Right lung (tissue), 5 donors: ENCODE measurements around the gene TYMP. TPM values are rescaled to one million over a fixed set of nuclear protein-coding genes. Genes with fewer than 3 reads are reported as not detected.
"Not testable (repeated sequence)": the region's sequence is repeated elsewhere in the genome, so short reads cannot be mapped to it uniquely, and the experiment has no call there.

Experiments used
- DNase-seq, 2 donors: peaks; one replicate each; pipeline ENCODE4 v3.0.0-alpha.2; 2013
- polyA plus RNA-seq, 5 donors: library from polyadenylated mRNA; unstranded; fragments of 120-200 nt; gene quantifications; one replicate each; pipeline versions ENCODE4 v1.2.1 to v1.2.3, GENCODE V29; 2013; ENCODE audit warnings: inconsistent platforms in 1 of 5, low replicate concordance in 1 of 5; ENCODE audit not compliant: insufficient read length in 5 of 5, insufficient read depth in 1 of 5

The TYMP gene
- polyA plus RNA-seq, 5 donors = 1.9 to 6.9 (median 3.2) TPM

GRCh38 chr22:50544078-50544745 is 14.4 kb upstream of the TYMP start:
- DNase-seq = peak in 1 of 2 donors; percentile 51

- no peak for DNase-seq
Measured at GRCh38 chr22:50542416-50542927, 12.7 kb upstream of the TYMP start.

- not testable (repeated sequence) for DNase-seq
Measured at GRCh38 chr22:50541667-50542026, 11.8 kb upstream of the TYMP start.

- DNase-seq = no peak
Measured at GRCh38 chr22:50540381-50540780, 10.6 kb upstream of the TYMP start.

- no peak for DNase-seq
Measured at GRCh38 chr22:50537765-50538164, 8.0 kb upstream of the TYMP start.

- no peak for DNase-seq
Measured at GRCh38 chr22:50536226-50536625, 6.4 kb upstream of the TYMP start.

- DNase-seq = no peak
Measured at GRCh38 chr22:50535113-50535512, 5.3 kb upstream of the TYMP start.

- not testable (repeated sequence) for DNase-seq
Measured at GRCh38 chr22:50533856-50534711, 4.3 kb upstream of the TYMP start.

- DNase-seq = no peak
Measured at GRCh38 chr22:50532824-50533796, 3.3 kb upstream of the TYMP start.

GRCh38 chr22:50531962-50532674 is 2.3 kb upstream of the TYMP start:
- DNase-seq = peak; percentile 64 to 74

GRCh38 chr22:50531546-50531961 is 1.7 kb upstream of the TYMP start:
- no peak for DNase-seq

GRCh38 chr22:50530877-50531545 is 1.2 kb upstream of the TYMP start:
- DNase-seq = peak; percentile 61 to 68

GRCh38 chr22:50530580-50530876 is 716 bp upstream of the TYMP start:
- DNase-seq = peak in 1 of 2 donors; percentile 45

GRCh38 chr22:50529416-50529896 is 356 bp downstream of the TYMP start:
- DNase-seq = no peak

GRCh38 chr22:50528682-50529415 is 963 bp downstream of the TYMP start:
- no peak for DNase-seq

GRCh38 chr22:50527921-50528681 is 1.7 kb downstream of the TYMP start:
- DNase-seq = no peak

- DNase-seq = no peak
Measured at GRCh38 chr22:50526834-50527801, 2.7 kb downstream of the TYMP start.
